OCI-LY1 (cell line): ENCODE measurements around the gene BMPER.

Experiments
- H2AFZ ChIP-seq: fragments of 200-600 bp; sonication (generic), shearing (Covaris generic); 2 replicates; pipeline ENCODE4 v1.6.0; 2014; ENCODE audit warnings: antibody characterized with exemption, mild to moderate bottlenecking, low read length
- H3F3A ChIP-seq: fragments of 200-600 bp; sonication (generic), shearing (Covaris generic); 2 replicates; pipeline ENCODE4 v1.6.0; 2014; ENCODE audit warnings: mild to moderate bottlenecking, antibody characterized with exemption, low read length, moderate library complexity; ENCODE audit not compliant: insufficient read depth
- H3K27ac ChIP-seq: fragments of 200-600 bp; sonication (generic); 2 replicates; pipeline ENCODE4 v1.5.1; 2014; ENCODE audit warnings: low read length, mixed run types, mild to moderate bottlenecking, low read depth; ENCODE audit not compliant: poor library complexity, severe bottlenecking
- H3K27me3 ChIP-seq: fragments of 200-600 bp; sonication (generic); 2 replicates; pipeline ENCODE4 v1.6.0; 2014; ENCODE audit warnings: antibody characterized with exemption, mild to moderate bottlenecking, low read length, moderate library complexity; ENCODE audit not compliant: insufficient read depth
- H3K36me3 ChIP-seq: fragments of 200-600 bp; sonication (generic); 2 replicates; pipeline ENCODE4 v1.6.1; 2014; ENCODE audit warnings: mild to moderate bottlenecking, antibody characterized with exemption, low read length, moderate library complexity, mixed read lengths; ENCODE audit not compliant: insufficient read depth
- H3K4me1 ChIP-seq: fragments of 200-600 bp; sonication (generic); 2 replicates; pipeline ENCODE4 v1.5.1; 2014; ENCODE audit warnings: mild to moderate bottlenecking, low read length, moderate library complexity; ENCODE audit not compliant: insufficient read depth, severe bottlenecking
- H3K4me2 ChIP-seq: fragments of 200-600 bp; sonication (generic), shearing (Covaris generic); 2 replicates; pipeline ENCODE4 v1.6.1; 2014; ENCODE audit warnings: low read length
- H3K4me3 ChIP-seq: fragments of 200-600 bp; sonication (generic); 2 replicates; pipeline ENCODE4 v1.5.1; 2014; ENCODE audit warnings: low read length, low read depth, mild to moderate bottlenecking, mixed read lengths; ENCODE audit not compliant: poor library complexity, severe bottlenecking
- H3K79me2 ChIP-seq: fragments of 200-600 bp; shearing (Covaris generic); 2 replicates; pipeline ENCODE4 v1.6.1; 2016; ENCODE audit warnings: mixed run types, low read length, mixed read lengths; ENCODE audit not compliant: insufficient read depth
- H3K9ac ChIP-seq: fragments of 200-600 bp; sonication (generic), shearing (Covaris generic); 2 replicates; pipeline ENCODE4 v1.6.1; 2014; ENCODE audit warnings: mild to moderate bottlenecking, low read length, mixed read lengths
- H3K9me2 ChIP-seq: fragments of 200-600 bp; sonication (generic), shearing (Covaris generic); 2 replicates; pipeline ENCODE4 v1.6.1; 2014; ENCODE audit warnings: low read depth, mild to moderate bottlenecking, low read length, mixed read lengths
- H3K9me3 ChIP-seq: fragments of 200-600 bp; shearing (Covaris generic); 2 replicates; pipeline ENCODE4 v1.6.1; 2014; ENCODE audit warnings: low read length, mixed read lengths
- H4K20me1 ChIP-seq: fragments of 200-600 bp; sonication (generic), shearing (Covaris generic); 2 replicates; pipeline ENCODE4 v1.6.0; 2016; ENCODE audit warnings: mild to moderate bottlenecking, low read length; ENCODE audit not compliant: insufficient read depth
- EZH2 ChIP-seq: fragments of 200-600 bp; sonication (generic), shearing (Covaris generic); IDR thresholded peaks from 2 replicates; pipeline ENCODE4 v1.8.0; 2017; ENCODE audit warnings: borderline replicate concordance, mixed run types, mild to moderate bottlenecking, antibody characterized with exemption, low read length, moderate library complexity, mixed read lengths
- TF ChIP-seq, protein P1 (sequence below): fragments of 200-600 bp; sonication (generic), shearing (Covaris generic); IDR thresholded peaks from 2 replicates; pipeline ENCODE4 v1.5.1; 2017; ENCODE audit warnings: mild to moderate bottlenecking, antibody characterized with exemption, low read length, moderate library complexity, mixed read lengths

The BMPER gene

DNA sequence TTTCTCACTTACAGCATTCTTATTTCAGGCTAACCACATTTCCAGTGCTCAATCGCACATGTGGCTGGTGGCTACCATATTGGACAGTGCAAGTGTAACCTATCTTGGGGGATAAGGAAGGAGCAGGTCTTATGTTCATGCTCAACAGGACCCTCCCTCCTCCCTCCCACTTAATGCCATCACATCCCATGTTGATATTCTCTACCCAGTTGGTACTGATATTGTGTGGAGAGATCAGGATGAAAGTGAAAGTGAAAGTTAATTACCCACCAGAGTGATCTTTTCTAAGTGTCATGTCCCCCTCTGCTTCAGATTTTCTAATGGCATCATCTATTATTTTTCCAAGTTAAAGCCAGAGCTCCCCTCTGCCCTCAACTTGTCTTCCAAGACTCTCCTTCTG is 91.6 kb downstream of the BMPER start:
- no peak overlapping the region for H3K27ac ChIP-seq
- H3K79me2 ChIP-seq: no peaks in the 10 kb centered on the region
- H3K9ac ChIP-seq: no peak overlapping the region
- H3K36me3 ChIP-seq: no peaks in the 10 kb centered on the region
- H3K4me1 ChIP-seq: no peaks in the 10 kb centered on the region
- no peaks in the 10 kb centered on the region for H4K20me1 ChIP-seq
- no peak overlapping the region for H3K4me3 ChIP-seq
- TF ChIP-seq, protein P1, sequence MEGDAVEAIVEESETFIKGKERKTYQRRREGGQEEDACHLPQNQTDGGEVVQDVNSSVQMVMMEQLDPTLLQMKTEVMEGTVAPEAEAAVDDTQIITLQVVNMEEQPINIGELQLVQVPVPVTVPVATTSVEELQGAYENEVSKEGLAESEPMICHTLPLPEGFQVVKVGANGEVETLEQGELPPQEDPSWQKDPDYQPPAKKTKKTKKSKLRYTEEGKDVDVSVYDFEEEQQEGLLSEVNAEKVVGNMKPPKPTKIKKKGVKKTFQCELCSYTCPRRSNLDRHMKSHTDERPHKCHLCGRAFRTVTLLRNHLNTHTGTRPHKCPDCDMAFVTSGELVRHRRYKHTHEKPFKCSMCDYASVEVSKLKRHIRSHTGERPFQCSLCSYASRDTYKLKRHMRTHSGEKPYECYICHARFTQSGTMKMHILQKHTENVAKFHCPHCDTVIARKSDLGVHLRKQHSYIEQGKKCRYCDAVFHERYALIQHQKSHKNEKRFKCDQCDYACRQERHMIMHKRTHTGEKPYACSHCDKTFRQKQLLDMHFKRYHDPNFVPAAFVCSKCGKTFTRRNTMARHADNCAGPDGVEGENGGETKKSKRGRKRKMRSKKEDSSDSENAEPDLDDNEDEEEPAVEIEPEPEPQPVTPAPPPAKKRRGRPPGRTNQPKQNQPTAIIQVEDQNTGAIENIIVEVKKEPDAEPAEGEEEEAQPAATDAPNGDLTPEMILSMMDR: no peak
- TF ChIP-seq EZH2: no peak
- no peaks in the 10 kb centered on the region for H3F3A ChIP-seq
- H3K27me3 ChIP-seq: no peaks in the 10 kb centered on the region
- H3K9me3 ChIP-seq: no peaks in the 10 kb centered on the region
- no peaks in the 10 kb centered on the region for H3K9me2 ChIP-seq
- no peak overlapping the region for H3K4me2 ChIP-seq
- no peak overlapping the region for H2AFZ ChIP-seq

GRCh38 chr7:33998476-33998875 is 93.1 kb downstream of the BMPER start:
- Histone ChIP-seq H3K9ac (no peak overlapping the region), H3K9me3 (no peaks in the 10 kb centered on the region), H4K20me1 (no peaks in the 10 kb centered on the region), H2AFZ (no peak overlapping the region), H3K4me1 (no peaks in the 10 kb centered on the region), H3K27me3 (no peaks in the 10 kb centered on the region), H3K36me3 (no peaks in the 10 kb centered on the region), H3K79me2 (no peaks in the 10 kb centered on the region), H3K9me2 (no peaks in the 10 kb centered on the region), H3K4me2 (no peak overlapping the region), H3K4me3 (no peak overlapping the region), H3K27ac (no peak overlapping the region), H3F3A (no peaks in the 10 kb centered on the region)
- TF ChIP-seq, protein P1: no peak
- no peak for TF ChIP-seq EZH2

DNA sequence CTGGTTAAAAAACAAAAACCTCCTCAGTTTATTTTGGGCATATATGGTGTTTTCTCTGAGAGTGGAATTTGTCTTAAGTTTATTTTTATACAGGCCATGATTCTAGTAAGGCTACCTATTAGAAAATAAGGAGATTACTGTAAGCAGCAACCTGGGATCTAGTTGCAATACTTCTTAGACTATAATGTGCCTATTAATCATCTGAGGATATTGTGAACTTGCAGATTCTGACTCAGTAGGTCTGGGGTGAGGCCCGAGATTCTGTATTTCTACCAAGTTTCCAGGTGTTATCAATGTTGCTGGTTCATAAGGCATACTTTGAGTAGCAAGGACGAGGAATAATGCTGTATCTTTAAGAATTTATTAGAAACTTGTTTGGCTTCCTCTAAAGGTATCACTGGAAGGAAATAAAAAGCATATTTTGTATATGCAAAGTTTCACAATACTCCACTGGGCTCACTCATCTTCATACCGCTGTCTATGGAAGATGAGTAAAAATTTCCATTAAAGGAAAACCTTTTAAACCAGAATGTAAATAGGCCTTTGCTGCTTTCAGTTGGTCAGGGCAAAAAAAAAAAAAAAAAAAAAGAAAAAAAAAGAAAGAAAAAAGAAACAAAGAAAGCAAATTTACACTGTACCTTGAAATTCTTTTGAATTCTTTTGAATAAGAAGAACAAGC is 105.8 kb downstream of the BMPER start:
- Histone ChIP-seq H3K4me3 (no peak overlapping the region), H4K20me1 (no peaks in the 10 kb centered on the region), H3K9ac (no peak overlapping the region), H3K36me3 (no peaks in the 10 kb centered on the region), H3K4me1 (no peaks in the 10 kb centered on the region), H3K79me2 (no peaks in the 10 kb centered on the region), H2AFZ (no peak overlapping the region), H3K27me3 (no peaks in the 10 kb centered on the region), H3K9me2 (no peaks in the 10 kb centered on the region), H3K27ac (no peak overlapping the region), H3K9me3 (no peaks in the 10 kb centered on the region), H3K4me2 (no peak overlapping the region), H3F3A (no peaks in the 10 kb centered on the region)
- TF ChIP-seq, protein P1: no peak
- TF ChIP-seq EZH2: no peak
